HCT116 (cell line): Measurements from ENCODE around the gene TMEM82. TPM values are rescaled to one million over a fixed set of nuclear protein-coding genes. Genes with fewer than 3 reads are reported as not detected.

Source experiments
- ATAC-seq: fragments of 200-7000 bp; cut with Tn5 transposase; 2 replicates; pipeline ENCODE4 v1.9.1; 2020; ENCODE audit warnings: mild to moderate bottlenecking, moderate library complexity
- BruUV-seq: library from RNA; stranded (reverse); fragments of 400-500 nt; replicated peaks from 2 replicates; lab custom pipeline; 2021; lab: Mats Ljungman, UMichigan
- CTCF ChIA-PET: fragments of 300-600 bp; sonication (Branson Sonifier 250); formaldehyde crosslinking; loops from one replicate; lab custom pipeline; 2021; ENCODE audit warnings: antibody characterized with exemption; lab: Charles Lee
- POLR2A ChIA-PET: fragments of 300-600, 350-600 bp; sonication (Branson Sonifier 250); formaldehyde crosslinking; loops from one replicate; lab custom pipeline; 2021; ENCODE audit warnings: antibody characterized with exemption; lab: Charles Lee
- RAD21 ChIA-PET, 2 experiments: fragments of 300-600 bp; sonication (Branson Sonifier 250); formaldehyde crosslinking; loops; one replicate each; lab custom pipeline; 2023; ENCODE audit warnings: low total read pairs in 2 of 2; ENCODE audit not compliant: uncharacterized antibody in 2 of 2, unreplicated experiment in 2 of 2, low non-redundant PET in 1 of 2; lab: Charles Lee
- DNase-seq: peaks from one replicate; pipeline ENCODE4 v3.0.0-alpha.2; 2010; ENCODE audit warnings: low read depth, low spot score
- H2AFZ ChIP-seq: fragments of 200-600 bp; shearing (Covaris generic), sonication (generic); 2 replicates; pipeline ENCODE4 v1.6.1; 2017; ENCODE audit warnings: low read depth, mixed run types, mixed read lengths, antibody characterized with exemption, low read length; ENCODE audit not compliant: poor library complexity, severe bottlenecking
- H3K27ac ChIP-seq: 2 replicates; pipeline ENCODE4 v1.5.1; 2012; ENCODE audit warnings: low read depth, low read length
- H3K27me3 ChIP-seq: fragments of 200-600 bp; sonication (generic); 2 replicates; pipeline ENCODE4 v1.6.1; 2016; ENCODE audit warnings: mixed run types, low read length, mixed read lengths; ENCODE audit not compliant: insufficient read depth
- H3K36me3 ChIP-seq, 2 experiments: fragments of 200-500 bp in 1 of 2; fragments of 200-600 bp in 1 of 2; sonication (Bioruptor generic) in 1 of 2; sonication (generic) in 1 of 2; 2 replicates each; pipeline versions ENCODE4 v1.5.1 to v1.6.1; 2014 to 2016; ENCODE audit warnings: low read length in 2 of 2, inconsistent platforms in 1 of 2, mixed read lengths in 1 of 2, mixed run types in 1 of 2; ENCODE audit not compliant: insufficient read depth in 2 of 2, control insufficient read depth in 1 of 2
- H3K4me1 ChIP-seq, 2 experiments: fragments of 200-600 bp in 1 of 2; sonication (generic) in 1 of 2; 2 replicates each; pipeline versions ENCODE4 v1.5.1 to v1.6.1; 2012 to 2017; ENCODE audit warnings: low read length in 2 of 2, inconsistent platforms in 1 of 2, mild to moderate bottlenecking in 1 of 2, mixed read lengths in 1 of 2, mixed run types in 1 of 2, moderate library complexity in 1 of 2; ENCODE audit not compliant: insufficient read depth in 2 of 2, control insufficient read depth in 1 of 2
- H3K4me2 ChIP-seq: fragments of 200-600 bp; sonication (generic); 2 replicates; pipeline ENCODE4 v1.6.1; 2017; ENCODE audit warnings: mixed run types, low read length, mixed read lengths
- H3K4me3 ChIP-seq, 2 experiments: fragments of 200-600 bp in 1 of 2; sonication (generic) in 1 of 2; replicated peaks in 1 of 2; 2 replicates each; pipeline ENCODE4 v1.5.1; 2011 to 2016; ENCODE audit warnings: low read length in 2 of 2, control low read depth in 1 of 2, low read depth in 1 of 2, mild to moderate bottlenecking in 1 of 2, mixed read lengths in 1 of 2, mixed run types in 1 of 2
- H3K79me2 ChIP-seq: fragments of 200-600 bp; sonication (generic); 2 replicates; pipeline ENCODE4 v1.6.1; 2017; ENCODE audit warnings: mild to moderate bottlenecking, mixed run types, low read length, moderate library complexity, mixed read lengths; ENCODE audit not compliant: insufficient read depth
- H3K9ac ChIP-seq: fragments of 200-600 bp; sonication (generic); 2 replicates; pipeline ENCODE4 v1.6.1; 2016; ENCODE audit warnings: low read length, mixed read lengths
- H3K9me2 ChIP-seq: fragments of 200-600 bp; sonication (generic), shearing (Covaris generic); 2 replicates; pipeline ENCODE4 v1.6.1; 2017; ENCODE audit warnings: mixed run types, mild to moderate bottlenecking, moderate library complexity; ENCODE audit not compliant: insufficient read depth
- H3K9me3 ChIP-seq, 2 experiments: fragments of 200-500 bp in 1 of 2; fragments of 200-600 bp in 1 of 2; sonication (Bioruptor generic) in 1 of 2; sonication (generic) in 1 of 2; 2 replicates each; pipeline ENCODE4 v1.6.1; 2014 to 2017; ENCODE audit warnings: low read length in 2 of 2, mixed read lengths in 2 of 2, inconsistent platforms in 1 of 2, low read depth in 1 of 2, mild to moderate bottlenecking in 1 of 2, mixed run types in 1 of 2, moderate library complexity in 1 of 2; ENCODE audit not compliant: control insufficient read depth in 1 of 2, insufficient read depth in 1 of 2
- H4K20me1 ChIP-seq: fragments of 200-600 bp; sonication (generic), shearing (Covaris generic); 2 replicates; pipeline ENCODE4 v1.6.1; 2017; ENCODE audit warnings: mixed run types, mild to moderate bottlenecking, moderate library complexity; ENCODE audit not compliant: insufficient read depth
- ATF3 ChIP-seq: IDR thresholded peaks from 2 replicates; pipeline ENCODE4 v1.6.1; 2012
- CBX3 ChIP-seq: IDR thresholded peaks from 2 replicates; pipeline ENCODE4 v1.6.1; 2012; ENCODE audit warnings: low read depth
- CEBPB ChIP-seq: IDR thresholded peaks from 2 replicates; pipeline ENCODE4 v1.6.1; 2012; ENCODE audit warnings: low read depth
- CTCF ChIP-seq, 3 experiments: fragments of 200-600 bp in 1 of 3; sonication (generic) in 1 of 3; IDR thresholded peaks in 2 of 3; conservative IDR thresholded peaks in 1 of 3; 2 replicates each; pipeline ENCODE4 v1.5.1; 2012 to 2017; ENCODE audit warnings: low read depth in 2 of 3, low read length in 2 of 3, antibody characterized with exemption in 1 of 3, borderline replicate concordance in 1 of 3, control low read depth in 1 of 3, mild to moderate bottlenecking in 1 of 3, mixed read lengths in 1 of 3, mixed run types in 1 of 3, moderate library complexity in 1 of 3; ENCODE audit not compliant: insufficient read depth in 1 of 3
- EGR1 ChIP-seq: IDR thresholded peaks from 2 replicates; pipeline ENCODE4 v1.6.1; 2012; ENCODE audit warnings: low read depth
- ELF1 ChIP-seq: IDR thresholded peaks from 2 replicates; pipeline ENCODE4 v1.6.1; 2012; ENCODE audit warnings: low read depth, borderline replicate concordance
- EZH2phosphoT487 ChIP-seq: fragments of 200-600 bp; IDR thresholded peaks from 2 replicates; pipeline ENCODE4 v1.6.1; 2018; ENCODE audit warnings: antibody characterized with exemption, borderline replicate concordance
- FOSL1 ChIP-seq: IDR thresholded peaks from 2 replicates; pipeline ENCODE4 v1.6.1; 2012; ENCODE audit warnings: low read depth
- JUND ChIP-seq: IDR thresholded peaks from 2 replicates; pipeline ENCODE4 v1.6.1; 2012
- POLR2A ChIP-seq: IDR thresholded peaks from 2 replicates; pipeline ENCODE4 v1.7.0; 2011; ENCODE audit warnings: borderline replicate concordance; ENCODE audit not compliant: insufficient read depth, insufficient read length; ENCODE audit errors: extremely low read depth
- POLR2AphosphoS5 ChIP-seq: IDR thresholded peaks from 2 replicates; pipeline ENCODE4 v1.6.1; 2011; ENCODE audit warnings: mild to moderate bottlenecking, low read depth, low read length, moderate library complexity
- RAD21 ChIP-seq: IDR thresholded peaks from 2 replicates; pipeline ENCODE4 v1.6.1; 2012; ENCODE audit warnings: low read depth, mild to moderate bottlenecking
- SIN3A ChIP-seq: IDR thresholded peaks from 2 replicates; pipeline ENCODE4 v1.6.1; 2012; ENCODE audit warnings: low read depth
- SRF ChIP-seq: IDR thresholded peaks from 2 replicates; pipeline ENCODE4 v1.6.1; 2012; ENCODE audit warnings: low read depth
- TCF7L2 ChIP-seq: IDR thresholded peaks from 2 replicates; pipeline ENCODE4 v1.7.0; 2011; ENCODE audit warnings: borderline replicate concordance, inconsistent platforms; ENCODE audit not compliant: insufficient read depth, insufficient read length; ENCODE audit errors: extremely low read depth
- ZNF274 ChIP-seq: fragments of 200-500 bp; sonication (Bioruptor generic); IDR thresholded peaks from 2 replicates; pipeline ENCODE4 v1.6.1; 2014; ENCODE audit warnings: mild to moderate bottlenecking, low read depth, low read length, inconsistent platforms
- intact Hi-C: fragments of 100-400 bp; cut with micrococcal nuclease; formaldehyde crosslinking; loops from 2 replicates; pipeline ENCODE4 v1.10.0; 2022
- total RNA-seq: library from RNA; stranded (reverse); gene quantifications from one replicate; pipeline ENCODE4 v1.2.1, GENCODE V29; 2021; ENCODE audit not compliant: unreplicated experiment
- TF ChIP-seq, protein P1 (sequence below): IDR thresholded peaks from 2 replicates; pipeline ENCODE4 v1.6.1; 2012

Gene TMEM82
- total RNA-seq, 1 experiment from 2014 or later: not detected

GRCh38 chr1:15785683-15786082 is 43.4 kb downstream of the TMEM82 start:
- Histone ChIP-seq H3K4me1 (peaks cover 20 to 49% of the 10 kb centered on the region in 2 experiments), H3K4me3 (no peak overlapping the region), H3K4me2 (no peak overlapping the region), H4K20me1 (no peaks in the 10 kb centered on the region), H3K79me2 (no peaks in the 10 kb centered on the region), H2AFZ (no peak overlapping the region), H3K27me3 (no peaks in the 10 kb centered on the region), H3K9me2 (no peaks in the 10 kb centered on the region), H3K27ac (no peak overlapping the region), H3K9ac (no peak overlapping the region), H3K36me3 (no peaks in the 10 kb centered on the region), H3K9me3 (no peaks in the 10 kb centered on the region)
- no peak for ATAC-seq
- no TSS peak for BruUV-seq
- TF ChIP-seq JUND (no peak), TCF7L2 (no peak), SRF (no peak), FOSL1 (no peak), POLR2A (no peak), RAD21 (no peak), CTCF (IDR thresholded peaks at IDR 0.05 in 2 of 3, conservative IDR thresholded peaks at IDR 0.05 in 1 of 3; ENCODE audit: borderline replicate concordance in 1 of 3, insufficient read depth in 1 of 3, low read depth in 2 of 3, low read length in 2 of 3) (no peak), ZNF274 (no peak), ELF1 (no peak), EZH2phosphoT487 (no peak), EGR1 (no peak), ATF3 (no peak), SIN3A (no peak), CBX3 (no peak), CEBPB (no peak), POLR2AphosphoS5 (no peak)
- TF ChIP-seq, protein P1, sequence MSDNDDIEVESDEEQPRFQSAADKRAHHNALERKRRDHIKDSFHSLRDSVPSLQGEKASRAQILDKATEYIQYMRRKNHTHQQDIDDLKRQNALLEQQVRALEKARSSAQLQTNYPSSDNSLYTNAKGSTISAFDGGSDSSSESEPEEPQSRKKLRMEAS: no peak
- RAD21 ChIA-PET: no interaction called here
- DNase-seq: no peak
- intact Hi-C loops: loop anchor here (5.0 kb wide), 1 partner anchor 362 kb away; no protein-coding TSS in a partner anchor
- POLR2A ChIA-PET: interaction anchor here (0.9 to 1.8 kb wide), 2 partner anchors 11 to 13 kb away, joined by 3 to 6 read pairs; no protein-coding TSS in a partner anchor
- CTCF ChIA-PET: no interaction called here
